ENCODE data around the gene HPGDS.
"Not testable (repeated sequence)": the region's sequence is repeated elsewhere in the genome, so short reads cannot be mapped to it uniquely, and the experiment has no call there.

Gene HPGDS

GRCh38 chr4:94356444-94356843 is 13.8 kb upstream of the HPGDS start:
- DNase-seq (ENCODE audit: low spot score) = no peak

GRCh38 chr4:94354474-94354896 is 11.8 kb upstream of the HPGDS start:
- DNase-seq (ENCODE audit: low spot score) = no peak

GRCh38 chr4:94352996-94353395 is 10.4 kb upstream of the HPGDS start:
- no peak for DNase-seq (ENCODE audit: low spot score)

- DNase-seq (ENCODE audit: low spot score) = no peak
Observed at GRCh38 chr4:94352163-94352562, 9.5 kb upstream of the HPGDS start.

GRCh38 chr4:94351319-94351718 is 8.7 kb upstream of the HPGDS start:
- no peak for DNase-seq (ENCODE audit: low spot score)

GRCh38 chr4:94350095-94350494 is 7.5 kb upstream of the HPGDS start:
- no peak for DNase-seq (ENCODE audit: low spot score)

- DNase-seq (ENCODE audit: low spot score) = no peak
Observed at GRCh38 chr4:94349193-94349592, 6.6 kb upstream of the HPGDS start.

- no peak for DNase-seq (ENCODE audit: low spot score)
Observed at GRCh38 chr4:94348666-94349065, 6.0 kb upstream of the HPGDS start.

- DNase-seq (ENCODE audit: low spot score) = no peak
Observed at GRCh38 chr4:94346541-94346940, 3.9 kb upstream of the HPGDS start.

- no peak for DNase-seq (ENCODE audit: low spot score)
Observed at GRCh38 chr4:94345969-94346368, 3.3 kb upstream of the HPGDS start.

- no peak for DNase-seq (ENCODE audit: low spot score)
Observed at GRCh38 chr4:94345266-94345665, 2.6 kb upstream of the HPGDS start.

- no peak for DNase-seq (ENCODE audit: low spot score)
Observed at GRCh38 chr4:94344457-94344856, 1.8 kb upstream of the HPGDS start.

GRCh38 chr4:94341481-94342370 is 910 bp downstream of the HPGDS start:
- no peak for DNase-seq (ENCODE audit: low spot score)

GRCh38 chr4:94339779-94340178 is 2.9 kb downstream of the HPGDS start:
- no peak for DNase-seq (ENCODE audit: low spot score)

- DNase-seq (ENCODE audit: low spot score) = no peak
Observed at GRCh38 chr4:94338681-94339351, 3.8 kb downstream of the HPGDS start.

- DNase-seq (ENCODE audit: low spot score) = not testable (repeated sequence)
Observed at GRCh38 chr4:94336791-94337190, 5.8 kb downstream of the HPGDS start.

GRCh38 chr4:94336303-94336702 is 6.3 kb downstream of the HPGDS start:
- no peak for DNase-seq (ENCODE audit: low spot score)

GRCh38 chr4:94334962-94335361 is 7.7 kb downstream of the HPGDS start:
- DNase-seq (ENCODE audit: low spot score) = no peak

- no peak for DNase-seq (ENCODE audit: low spot score)
Observed at GRCh38 chr4:94334476-94334875, 8.2 kb downstream of the HPGDS start.

GRCh38 chr4:94333866-94334265 is 8.8 kb downstream of the HPGDS start:
- no peak for DNase-seq (ENCODE audit: low spot score)

- DNase-seq (ENCODE audit: low spot score) = no peak
Observed at GRCh38 chr4:94332983-94333590, 9.5 kb downstream of the HPGDS start.

- no peak for DNase-seq (ENCODE audit: low spot score)
Observed at GRCh38 chr4:94329933-94330332, 12.7 kb downstream of the HPGDS start.

- no peak for DNase-seq (ENCODE audit: low spot score)
Observed at GRCh38 chr4:94325835-94326234, 16.8 kb downstream of the HPGDS start.

All from hematopoietic multipotent progenitor cell treated with erythropoietin and hydrocortisone succinate and interleukin-3 and kit ligand, for 15 days (in vitro differentiated cells).